ENCODE measurements around the gene OR2Z1.
A peak's percentile ranks its signal among the peaks of the same experiment; 100 is the strongest.

The OR2Z1 gene

GRCh38 chr19:8697671-8698432 is 23.6 kb upstream of the OR2Z1 start:
- H3K27ac ChIP-seq (ENCODE audit: low read depth, low read length) = no peak overlapping the region
- no peak overlapping the region for H3K4me3 ChIP-seq (ENCODE audit: low read length)
- no peaks in the 10 kb centered on the region for H4K20me1 ChIP-seq (ENCODE audit: control insufficient read depth, insufficient read depth, low read depth, low read length)
- no peaks in the 10 kb centered on the region for H3K9me3 ChIP-seq (ENCODE audit: control insufficient read depth, insufficient read depth, low read length)
- TF ChIP-seq EZH2phosphoT487 (IDR thresholded peaks at IDR 0.05; ENCODE audit: borderline replicate concordance, low read length) (no peak), CTCF (IDR thresholded peaks at IDR 0.05; ENCODE audit: low read depth, low read length, poor library complexity, severe bottlenecking) (peak; percentile 54)
- no peaks in the 10 kb centered on the region for H3K27me3 ChIP-seq (ENCODE audit: control insufficient read depth, low read length)
- no peaks in the 10 kb centered on the region for H3K36me3 ChIP-seq (ENCODE audit: control insufficient read depth, low read length)
- H3F3A ChIP-seq (ENCODE audit: control insufficient read depth, insufficient read depth) = no peaks in the 10 kb centered on the region
- H3K4me1 ChIP-seq (ENCODE audit: control insufficient read depth, low read length) = no peaks in the 10 kb centered on the region
- H3K4me2 ChIP-seq (ENCODE audit: low read length) = no peak overlapping the region
- H3K79me2 ChIP-seq (ENCODE audit: control insufficient read depth, low read length) = no peaks in the 10 kb centered on the region
- no peaks in the 10 kb centered on the region for H3K9me2 ChIP-seq (replicated peaks; ENCODE audit: control insufficient read depth, low read length)

GRCh38 chr19:8698433-8699063 is 22.9 kb upstream of the OR2Z1 start, which contains the start of gene ACTL9:
Gene ACTL9, minus strand, starts transcription at chr19:8698795. Its CDS starts 94 bp downstream, at chr19:8698701.
- H3K27me3 ChIP-seq (ENCODE audit: control insufficient read depth, low read length) = no peaks in the 10 kb centered on the region
- no peaks in the 10 kb centered on the region for H3K9me3 ChIP-seq (ENCODE audit: control insufficient read depth, insufficient read depth, low read length)
- H4K20me1 ChIP-seq (ENCODE audit: control insufficient read depth, insufficient read depth, low read depth, low read length) = no peaks in the 10 kb centered on the region
- no peaks in the 10 kb centered on the region for H3K79me2 ChIP-seq (ENCODE audit: control insufficient read depth, low read length)
- no peak within 1 kb of the TSS for H3K4me3 ChIP-seq (ENCODE audit: low read length)
- H3F3A ChIP-seq (ENCODE audit: control insufficient read depth, insufficient read depth) = no peaks in the 10 kb centered on the region
- TF ChIP-seq EZH2phosphoT487 (IDR thresholded peaks at IDR 0.05; ENCODE audit: borderline replicate concordance, low read length) (no peak), CTCF (IDR thresholded peaks at IDR 0.05; ENCODE audit: low read depth, low read length, poor library complexity, severe bottlenecking) (no peak)
- no peaks in the 10 kb centered on the region for H3K36me3 ChIP-seq (ENCODE audit: control insufficient read depth, low read length)
- no peak within 1 kb of the TSS for H3K27ac ChIP-seq (ENCODE audit: low read depth, low read length)
- H3K9me2 ChIP-seq (replicated peaks; ENCODE audit: control insufficient read depth, low read length) = no peaks in the 10 kb centered on the region
- H3K4me2 ChIP-seq (ENCODE audit: low read length) = no peak within 1 kb of the TSS
- no peaks in the 10 kb centered on the region for H3K4me1 ChIP-seq (ENCODE audit: control insufficient read depth, low read length)

- no peaks in the 10 kb centered on the region for H3K4me1 ChIP-seq (ENCODE audit: control insufficient read depth, low read length)
- no peak overlapping the region for H3K4me2 ChIP-seq (ENCODE audit: low read length)
- no peak overlapping the region for H3K27ac ChIP-seq (ENCODE audit: low read depth, low read length)
- no peaks in the 10 kb centered on the region for H3K79me2 ChIP-seq (ENCODE audit: control insufficient read depth, low read length)
- TF ChIP-seq CTCF (IDR thresholded peaks at IDR 0.05; ENCODE audit: low read depth, low read length, poor library complexity, severe bottlenecking) = no peak
- TF ChIP-seq EZH2phosphoT487 (IDR thresholded peaks at IDR 0.05; ENCODE audit: borderline replicate concordance, low read length) = no peak
- H3K36me3 ChIP-seq (ENCODE audit: control insufficient read depth, low read length) = no peaks in the 10 kb centered on the region
- H3K9me3 ChIP-seq (ENCODE audit: control insufficient read depth, insufficient read depth, low read length) = no peaks in the 10 kb centered on the region
- H3F3A ChIP-seq (ENCODE audit: control insufficient read depth, insufficient read depth) = no peaks in the 10 kb centered on the region
- H4K20me1 ChIP-seq (ENCODE audit: control insufficient read depth, insufficient read depth, low read depth, low read length) = no peaks in the 10 kb centered on the region
- no peaks in the 10 kb centered on the region for H3K9me2 ChIP-seq (replicated peaks; ENCODE audit: control insufficient read depth, low read length)
- H3K4me3 ChIP-seq (ENCODE audit: low read length) = no peak overlapping the region
- no peaks in the 10 kb centered on the region for H3K27me3 ChIP-seq (ENCODE audit: control insufficient read depth, low read length)
These were observed 21.5 kb upstream of the OR2Z1 start for GRCh38 chr19:8699908-8700307.
